ENCODE data around the gene TNFRSF1A. TPM values are rescaled to one million over a fixed set of nuclear protein-coding genes. Genes with fewer than 3 reads are reported as not detected.

TNFRSF1A gene
- 35.2 TPM for polyA plus RNA-seq (2013, experiment 1 of 2)
- polyA plus RNA-seq (2013, experiment 2 of 2): 34.5 TPM

GRCh38 chr12:6341417-6342139 is at the start of gene TNFRSF1A:
TNFRSF1A (minus strand) TSS chr12:6342076; CDS start chr12:6341814, 262 bp downstream.
- WGBS, 2 donors (ENCODE audit: extremely low coverage in 2 of 2, insufficient read length in 2 of 2, insufficient replicate concordance in 1 of 2): no CpG with 5 or more reads among the region's 21 CpGs
- Histone ChIP-seq H3K4me3 (ENCODE audit: low read length in 2 of 2) (peak within 1 kb of the TSS; percentile 83 to 91), H2AFZ (ENCODE audit: low read length) (peak within 1 kb of the TSS; percentile 68), H3K18ac (ENCODE audit: low read length) (peak within 1 kb of the TSS; percentile 97), H2AK5ac (ENCODE audit: low read depth, low read length) (peak within 1 kb of the TSS; percentile 95), H3K36me3 (replicated peaks in 1 of 2; ENCODE audit: control insufficient read depth in 2 of 2, insufficient read depth in 2 of 2, low read length in 2 of 2) (peaks cover 0 to 22% of the 10 kb centered on the region in 2 donors), H3K27ac (replicated peaks; ENCODE audit: low read length) (peak within 1 kb of the TSS; percentile 76), H2BK120ac (ENCODE audit: low read depth, low read length) (peak within 1 kb of the TSS; percentile 53), H3K23ac (ENCODE audit: low read depth, low read length, poor library complexity) (peak within 1 kb of the TSS; percentile 76), H3K27me3 (ENCODE audit: control insufficient read depth in 3 of 3, insufficient read depth in 3 of 3, low read depth in 1 of 3, low read length in 3 of 3) (no peaks in the 10 kb centered on the region), H2BK12ac (ENCODE audit: low read length) (peak within 1 kb of the TSS; percentile 85), H4K91ac (ENCODE audit: low read depth, low read length, poor library complexity) (no peak within 1 kb of the TSS), H2BK15ac (ENCODE audit: low read length) (peak within 1 kb of the TSS; percentile 41), H3K4me1 (ENCODE audit: control insufficient read depth in 2 of 2, insufficient read depth in 1 of 2, low read depth in 1 of 2, low read length in 2 of 2) (peaks cover 47% of the 10 kb centered on the region in 2 donors), H4K8ac (ENCODE audit: low read depth, low read length) (no peak within 1 kb of the TSS), H3K9me3 (replicated peaks in 1 of 2; ENCODE audit: control insufficient read depth in 2 of 2, insufficient read depth in 1 of 2, low read depth in 1 of 2, low read length in 2 of 2) (peaks cover 0 to 2% of the 10 kb centered on the region in 2 donors), H3K79me1 (ENCODE audit: low read depth, low read length) (peaks cover 12% of the 10 kb centered on the region), H3K9ac (ENCODE audit: low read depth, low read length, poor library complexity) (peak within 1 kb of the TSS; percentile 98), H3K4me2 (ENCODE audit: insufficient read depth, low read length, poor library complexity, severe bottlenecking) (peak within 1 kb of the TSS; percentile 92), H3K14ac (ENCODE audit: low read length) (peak within 1 kb of the TSS; percentile 87), H3K4ac (ENCODE audit: low read length) (no peak within 1 kb of the TSS), H2BK5ac (ENCODE audit: low read length) (peak within 1 kb of the TSS; percentile 85)
- DNase-seq (ENCODE audit: low spot score): no peak

GRCh38 chr12:6391013-6391412 is 49.1 kb upstream of the TNFRSF1A start:
- no CpG with 5 or more reads among the region's 17 CpGs for WGBS, 2 donors (ENCODE audit: extremely low coverage in 2 of 2, insufficient read length in 2 of 2, insufficient replicate concordance in 1 of 2)
- Histone ChIP-seq H4K91ac (ENCODE audit: low read depth, low read length, poor library complexity) (no peak overlapping the region), H2BK12ac (ENCODE audit: low read length) (no peak overlapping the region), H2AFZ (ENCODE audit: low read length) (no peak overlapping the region), H3K4me1 (ENCODE audit: control insufficient read depth in 2 of 2, insufficient read depth in 1 of 2, low read depth in 1 of 2, low read length in 2 of 2) (no peaks in the 10 kb centered on the region), H3K9ac (ENCODE audit: low read depth, low read length, poor library complexity) (no peak overlapping the region), H2BK5ac (ENCODE audit: low read length) (no peak overlapping the region), H3K4me2 (ENCODE audit: insufficient read depth, low read length, poor library complexity, severe bottlenecking) (no peak overlapping the region), H3K4ac (ENCODE audit: low read length) (no peak overlapping the region), H2AK5ac (ENCODE audit: low read depth, low read length) (no peak overlapping the region), H3K4me3 (ENCODE audit: low read length in 2 of 2) (no peak overlapping the region), H2BK15ac (ENCODE audit: low read length) (peak overlapping the region; percentile 77), H3K23ac (ENCODE audit: low read depth, low read length, poor library complexity) (no peak overlapping the region), H2BK120ac (ENCODE audit: low read depth, low read length) (no peak overlapping the region), H3K27ac (replicated peaks; ENCODE audit: low read length) (no peak overlapping the region), H3K14ac (ENCODE audit: low read length) (no peak overlapping the region), H3K27me3 (ENCODE audit: control insufficient read depth in 3 of 3, insufficient read depth in 3 of 3, low read depth in 1 of 3, low read length in 3 of 3) (peaks cover 0 to 11% (median 0%) of the 10 kb centered on the region in 3 experiments), H3K79me1 (ENCODE audit: low read depth, low read length) (no peaks in the 10 kb centered on the region), H3K36me3 (replicated peaks in 1 of 2; ENCODE audit: control insufficient read depth in 2 of 2, insufficient read depth in 2 of 2, low read length in 2 of 2) (no peaks in the 10 kb centered on the region), H3K18ac (ENCODE audit: low read length) (no peak overlapping the region), H4K8ac (ENCODE audit: low read depth, low read length) (no peak overlapping the region), H3K9me3 (replicated peaks in 1 of 2; ENCODE audit: control insufficient read depth in 2 of 2, insufficient read depth in 1 of 2, low read depth in 1 of 2, low read length in 2 of 2) (peaks cover 0 to 4% of the 10 kb centered on the region in 2 donors)
- DNase-seq (ENCODE audit: low spot score): no peak

- Histone ChIP-seq H3K18ac (ENCODE audit: low read length) (peak overlapping the region; percentile 27), H2BK120ac (ENCODE audit: low read depth, low read length) (no peak overlapping the region), H4K91ac (ENCODE audit: low read depth, low read length, poor library complexity) (no peak overlapping the region), H3K36me3 (replicated peaks in 1 of 2; ENCODE audit: control insufficient read depth in 2 of 2, insufficient read depth in 2 of 2, low read length in 2 of 2) (no peaks in the 10 kb centered on the region), H2BK12ac (ENCODE audit: low read length) (no peak overlapping the region), H3K27me3 (ENCODE audit: control insufficient read depth in 3 of 3, insufficient read depth in 3 of 3, low read depth in 1 of 3, low read length in 3 of 3) (peaks cover 0 to 11% (median 0%) of the 10 kb centered on the region in 3 experiments), H3K4ac (ENCODE audit: low read length) (no peak overlapping the region), H3K4me1 (ENCODE audit: control insufficient read depth in 2 of 2, insufficient read depth in 1 of 2, low read depth in 1 of 2, low read length in 2 of 2) (no peaks in the 10 kb centered on the region), H4K8ac (ENCODE audit: low read depth, low read length) (no peak overlapping the region), H3K23ac (ENCODE audit: low read depth, low read length, poor library complexity) (peak overlapping the region; percentile 23), H2AK5ac (ENCODE audit: low read depth, low read length) (no peak overlapping the region), H2AFZ (ENCODE audit: low read length) (peak overlapping the region; percentile 55), H3K9ac (ENCODE audit: low read depth, low read length, poor library complexity) (peak overlapping the region; percentile 50), H3K14ac (ENCODE audit: low read length) (no peak overlapping the region), H3K9me3 (replicated peaks in 1 of 2; ENCODE audit: control insufficient read depth in 2 of 2, insufficient read depth in 1 of 2, low read depth in 1 of 2, low read length in 2 of 2) (no peaks in the 10 kb centered on the region), H3K4me3 (ENCODE audit: low read length in 2 of 2) (no peak overlapping the region), H3K79me1 (ENCODE audit: low read depth, low read length) (no peaks in the 10 kb centered on the region), H2BK5ac (ENCODE audit: low read length) (no peak overlapping the region), H3K27ac (replicated peaks; ENCODE audit: low read length) (no peak overlapping the region), H3K4me2 (ENCODE audit: insufficient read depth, low read length, poor library complexity, severe bottlenecking) (no peak overlapping the region), H2BK15ac (ENCODE audit: low read length) (peak overlapping the region; percentile 77)
- no CpG with 5 or more reads among the region's 15 CpGs for WGBS, 2 donors (ENCODE audit: extremely low coverage in 2 of 2, insufficient read length in 2 of 2, insufficient replicate concordance in 1 of 2)
- DNase-seq (ENCODE audit: low spot score): no peak
Measured at GRCh38 chr12:6390084-6390799, 48.4 kb upstream of the TNFRSF1A start.

GRCh38 chr12:6387541-6387940 is 45.7 kb upstream of the TNFRSF1A start:
- Histone ChIP-seq H4K8ac (ENCODE audit: low read depth, low read length) (no peak overlapping the region), H3K9ac (ENCODE audit: low read depth, low read length, poor library complexity) (no peak overlapping the region), H3K4ac (ENCODE audit: low read length) (no peak overlapping the region), H3K4me2 (ENCODE audit: insufficient read depth, low read length, poor library complexity, severe bottlenecking) (no peak overlapping the region), H3K9me3 (replicated peaks in 1 of 2; ENCODE audit: control insufficient read depth in 2 of 2, insufficient read depth in 1 of 2, low read depth in 1 of 2, low read length in 2 of 2) (no peaks in the 10 kb centered on the region), H3K23ac (ENCODE audit: low read depth, low read length, poor library complexity) (no peak overlapping the region), H3K4me1 (ENCODE audit: control insufficient read depth in 2 of 2, insufficient read depth in 1 of 2, low read depth in 1 of 2, low read length in 2 of 2) (peaks cover 0 to 4% of the 10 kb centered on the region in 2 donors), H2BK12ac (ENCODE audit: low read length) (no peak overlapping the region), H4K91ac (ENCODE audit: low read depth, low read length, poor library complexity) (no peak overlapping the region), H3K4me3 (ENCODE audit: low read length in 2 of 2) (no peak overlapping the region), H2AK5ac (ENCODE audit: low read depth, low read length) (no peak overlapping the region), H3K14ac (ENCODE audit: low read length) (no peak overlapping the region), H2BK15ac (ENCODE audit: low read length) (no peak overlapping the region), H2BK120ac (ENCODE audit: low read depth, low read length) (no peak overlapping the region), H3K27ac (replicated peaks; ENCODE audit: low read length) (no peak overlapping the region), H2BK5ac (ENCODE audit: low read length) (no peak overlapping the region), H3K79me1 (ENCODE audit: low read depth, low read length) (no peaks in the 10 kb centered on the region), H3K27me3 (ENCODE audit: control insufficient read depth in 3 of 3, insufficient read depth in 3 of 3, low read depth in 1 of 3, low read length in 3 of 3) (peaks cover 0 to 11% (median 1%) of the 10 kb centered on the region in 3 experiments), H2AFZ (ENCODE audit: low read length) (no peak overlapping the region), H3K36me3 (replicated peaks in 1 of 2; ENCODE audit: control insufficient read depth in 2 of 2, insufficient read depth in 2 of 2, low read length in 2 of 2) (no peaks in the 10 kb centered on the region), H3K18ac (ENCODE audit: low read length) (peak overlapping the region; percentile 19)
- no peak for DNase-seq (ENCODE audit: low spot score)
- WGBS, 2 donors (ENCODE audit: extremely low coverage in 2 of 2, insufficient read length in 2 of 2, insufficient replicate concordance in 1 of 2): no CpG with 5 or more reads among the region's 7 CpGs
